Hematopoietic multipotent progenitor cell treated with erythropoietin and hydrocortisone succinate and interleukin-3 and kit ligand, for 15 days (in vitro differentiated cells): Measurements from ENCODE around the gene ARHGAP4.

Experiments
- DNase-seq: peaks from one replicate; pipeline ENCODE4 v3.0.0-alpha.2; 2015; ENCODE audit warnings: low spot score

ARHGAP4 gene

GRCh38 chrX:153963546-153963945, 37.5 kb upstream of the ARHGAP4 start:
- no peak for DNase-seq

- no peak for DNase-seq
Observed at GRCh38 chrX:153961292-153961691, 35.2 kb upstream of the ARHGAP4 start.

- DNase-seq, result no peak
Observed at GRCh38 chrX:153960786-153961185, 34.7 kb upstream of the ARHGAP4 start.

GRCh38 chrX:153960077-153960476, 34.0 kb upstream of the ARHGAP4 start:
- DNase-seq, result no peak

- DNase-seq, result no peak
Observed at GRCh38 chrX:153959649-153960048, 33.6 kb upstream of the ARHGAP4 start.

GRCh38 chrX:153958605-153959004, 32.5 kb upstream of the ARHGAP4 start:
- DNase-seq, result no peak

GRCh38 chrX:153957224-153957623, 31.2 kb upstream of the ARHGAP4 start:
- no peak for DNase-seq

- DNase-seq, result no peak
Observed at GRCh38 chrX:153956044-153956907, 30.2 kb upstream of the ARHGAP4 start.

GRCh38 chrX:153955228-153955732, 29.2 kb upstream of the ARHGAP4 start:
- DNase-seq, result no peak

- DNase-seq, result no peak
Observed at GRCh38 chrX:153954558-153955227, 28.6 kb upstream of the ARHGAP4 start.

- no peak for DNase-seq
Observed at GRCh38 chrX:153953892-153954557, 28.0 kb upstream of the ARHGAP4 start.

GRCh38 chrX:153953342-153953830, 27.3 kb upstream of the ARHGAP4 start:
- DNase-seq, result peak; percentile 70

- DNase-seq, result no peak
Observed at GRCh38 chrX:153952373-153953026, 26.4 kb upstream of the ARHGAP4 start.

GRCh38 chrX:153951683-153952372, 25.8 kb upstream of the ARHGAP4 start:
- no peak for DNase-seq

- no peak for DNase-seq
Observed at GRCh38 chrX:153950127-153950526, 24.1 kb upstream of the ARHGAP4 start.

- no peak for DNase-seq
Observed at GRCh38 chrX:153948847-153949805, 23.1 kb upstream of the ARHGAP4 start.

- no peak for DNase-seq
Observed at GRCh38 chrX:153948002-153948466, 22.0 kb upstream of the ARHGAP4 start.

- DNase-seq, result peak; percentile 86
Observed at GRCh38 chrX:153947009-153947769, 21.1 kb upstream of the ARHGAP4 start.
